ENCODE data around the gene CMTM8.

GRCh38 chr3:32243519-32243918, 5.0 kb downstream of the CMTM8 start:
- TF ChIP-seq SMC3 (IDR thresholded peaks at IDR 0.05; ENCODE audit: borderline replicate concordance, low read length) (no peak), ATF2 (IDR thresholded peaks at IDR 0.05; ENCODE audit: low read length) (no peak), GABPA (IDR thresholded peaks at IDR 0.05; ENCODE audit: low read depth) (no peak), CTCF (IDR thresholded peaks at IDR 0.05 in 2 of 3, conservative IDR thresholded peaks at IDR 0.05 in 1 of 3; ENCODE audit: control insufficient read depth in 2 of 3, extremely low read depth in 1 of 3, insufficient read depth in 1 of 3, low read depth in 3 of 3, low read length in 3 of 3) (no peak), POLR2A (IDR thresholded peaks at IDR 0.05; ENCODE audit: low read depth, low read length) (no peak), NRF1 (conservative IDR thresholded peaks at IDR 0.05; ENCODE audit: low read depth, low read length) (no peak), REST (IDR thresholded peaks at IDR 0.05; ENCODE audit: low read depth, low read length) (no peak), CHD2 (IDR thresholded peaks at IDR 0.05; ENCODE audit: borderline replicate concordance, low read depth, low read length) (no peak), ESRRA (IDR thresholded peaks at IDR 0.05; ENCODE audit: low read length) (no peak), JUNB (IDR thresholded peaks at IDR 0.05) (no peak)
